B cell (primary cell): ENCODE data around the gene ORAI3. TPM values are rescaled to one million over a fixed set of nuclear protein-coding genes. Genes with fewer than 3 reads are reported as not detected.

Experiments
- ATAC-seq: fragments of 200-7000 bp; cut with Tn5 transposase; one replicate; pipeline ENCODE4 v1.10.0; 2021; ENCODE audit warnings: low read depth, mild to moderate bottlenecking, moderate number of reproducible peaks, moderate library complexity
- CTCF ChIA-PET: fragments of 350-600 bp; sonication (Branson Sonifier 250); formaldehyde crosslinking; loops from one replicate; lab custom pipeline; 2021; ENCODE audit warnings: antibody characterized with exemption, inconsistent platforms; lab: Charles Lee
- POLR2A ChIA-PET: fragments of 350-600 bp; sonication (Branson Sonifier 250); formaldehyde crosslinking; loops from one replicate; lab custom pipeline; 2021; ENCODE audit warnings: antibody characterized with exemption; lab: Charles Lee
- DNase-seq: peaks from one replicate; pipeline ENCODE4 v3.0.0; 2013
- H2AFZ ChIP-seq: 2 replicates; pipeline ENCODE4 v1.6.1; 2012; ENCODE audit warnings: mild to moderate bottlenecking, low read depth, low read length; ENCODE audit not compliant: insufficient read depth, poor library complexity, severe bottlenecking
- H3K27ac ChIP-seq, 2 donors: 1 replicate in 1 of 2; 2 replicates in 1 of 2; pipeline ENCODE4 v1.5.1; 2012 to 2013; ENCODE audit warnings: low read length in 2 of 2, mild to moderate bottlenecking in 2 of 2, moderate library complexity in 1 of 2
- H3K27me3 ChIP-seq, 4 experiments: fragments of 200-600 bp in 1 of 4; sonication (generic) in 1 of 4; replicated peaks in 1 of 4; 1 replicate in 2 of 4; 2 replicates in 2 of 4; pipeline versions ENCODE4 v1.6.1 to v1.7.0; 2013 to 2016; ENCODE audit warnings: low read length in 3 of 4, mild to moderate bottlenecking in 2 of 4, mixed read lengths in 1 of 4, moderate library complexity in 1 of 4; ENCODE audit not compliant: insufficient read depth in 4 of 4, control insufficient read depth in 3 of 4; ENCODE audit errors: control extremely low read depth in 1 of 4
- H3K36me3 ChIP-seq, 2 experiments: replicated peaks in 1 of 2; 1 replicate in 1 of 2; 2 replicates in 1 of 2; pipeline versions ENCODE4 v1.6.1 to v1.7.1; 2013; ENCODE audit warnings: low read length in 1 of 2; ENCODE audit not compliant: insufficient read depth in 2 of 2, control insufficient read depth in 1 of 2; ENCODE audit errors: control extremely low read depth in 1 of 2, extremely low read depth in 1 of 2
- H3K4me1 ChIP-seq, 2 donors: fragments of 200-600 bp in 1 of 2; sonication (generic) in 1 of 2; 1 replicate in 1 of 2; 2 replicates in 1 of 2; pipeline versions ENCODE4 v1.5.1 to v1.6.1; 2013 to 2017; ENCODE audit warnings: low read length in 2 of 2; ENCODE audit not compliant: control insufficient read depth in 2 of 2, insufficient read depth in 2 of 2
- H3K4me2 ChIP-seq: replicated peaks from 2 replicates; pipeline ENCODE3; 2012; ENCODE audit warnings: mild to moderate bottlenecking, low read depth, low read length; ENCODE audit not compliant: poor library complexity, severe bottlenecking
- H3K4me3 ChIP-seq, 5 experiments: fragments of 200-600 bp in 1 of 5; sonication (generic) in 1 of 5; 1 replicate in 3 of 5; 2 replicates in 2 of 5; pipeline versions ENCODE4 v1.5.1 to v1.7.0; 2011 to 2016; ENCODE audit warnings: low read length in 4 of 5, mild to moderate bottlenecking in 4 of 5, low read depth in 2 of 5, control low read depth in 1 of 5, moderate library complexity in 1 of 5; ENCODE audit not compliant: insufficient read depth in 1 of 5; ENCODE audit errors: control extremely low read depth in 1 of 5, extremely low read depth in 1 of 5
- H3K79me2 ChIP-seq: fragments of 200-600 bp; sonication (generic); one replicate; pipeline ENCODE4 v1.6.0; 2016; ENCODE audit warnings: low read length; ENCODE audit not compliant: control insufficient read depth, insufficient read depth
- H3K9ac ChIP-seq: fragments of 200-600 bp; sonication (generic); 2 replicates; pipeline ENCODE4 v1.6.1; 2017; ENCODE audit warnings: mild to moderate bottlenecking, low read length, moderate library complexity
- H3K9me3 ChIP-seq, 3 donors: one replicate each; pipeline versions ENCODE4 v1.6.1 to v1.7.1; 2013; ENCODE audit warnings: low read length in 2 of 3; ENCODE audit not compliant: control insufficient read depth in 2 of 3, insufficient read depth in 1 of 3; ENCODE audit errors: control extremely low read depth in 1 of 3
- H4K20me1 ChIP-seq: 2 replicates; pipeline ENCODE4 v1.6.0; 2012; ENCODE audit warnings: mild to moderate bottlenecking, low read length; ENCODE audit not compliant: insufficient read depth, control insufficient read depth, poor library complexity, severe bottlenecking
- H3K27ac Mint-ChIP-seq: one replicate; pipeline ENCODE4 v1.8.0; 2021; ENCODE audit warnings: mixed read lengths
- H3K27me3 Mint-ChIP-seq: one replicate; pipeline ENCODE4 v1.8.0; 2021; ENCODE audit warnings: mixed read lengths
- H3K4me1 Mint-ChIP-seq: one replicate; pipeline ENCODE4 v1.8.0; 2021; ENCODE audit warnings: mixed read lengths
- H3K4me3 Mint-ChIP-seq: one replicate; pipeline ENCODE4 v1.8.0; 2021; ENCODE audit warnings: mixed read lengths
- H3K9me3 Mint-ChIP-seq: one replicate; pipeline ENCODE4 v1.8.0; 2022; ENCODE audit warnings: mixed read lengths; ENCODE audit not compliant: insufficient read depth
- CTCF ChIP-seq: fragments of 200-600 bp; IDR thresholded peaks from one replicate; pipeline ENCODE4 v1.8.0; 2022; ENCODE audit warnings: antibody characterized with exemption, mild to moderate bottlenecking
- EZH2 ChIP-seq: IDR thresholded peaks from 2 replicates; pipeline ENCODE4 v1.6.1; 2012; ENCODE audit warnings: borderline replicate concordance, low read depth, mild to moderate bottlenecking, moderate library complexity, low read length; ENCODE audit not compliant: insufficient read depth, poor library complexity, severe bottlenecking
- WGBS: methylation state at CpG from one replicate; pipeline ENCODE4 v1.1.5; 2013; ENCODE audit warnings: missing lambda C conversion rate; ENCODE audit not compliant: insufficient coverage; 5-methylcytosine and 5-hydroxymethylcytosine counted together
- intact Hi-C: fragments of 100-400 bp; cut with micrococcal nuclease; formaldehyde crosslinking; loops from one replicate; pipeline ENCODE4 v1.10.0; 2022
- polyA plus RNA-seq: library from polyadenylated mRNA; depleted of rRNA; stranded (reverse); fragments of >200 nt; gene quantifications from 2 replicates; pipeline ENCODE4 v1.2.3, GENCODE V29; 2012
- total RNA-seq, 2 donors: library from RNA; stranded (reverse); fragments of 120-200 nt in 1 of 2; gene quantifications; 1 replicate in 1 of 2; 2 replicates in 1 of 2; pipeline versions ENCODE4 v1.2.3 to v1.2.4, GENCODE V29; 2013 to 2022

ORAI3 gene
- total and polyA plus RNA-seq, 2 donors (not counting 1 experiment from before 2014, with no cell fraction given): 32.2 to 51.8 TPM

GRCh38 chr16:30929167-30929566, 19.7 kb upstream of the ORAI3 start:
- H3K4me1 Mint-ChIP-seq: peaks cover 11% of the 10 kb centered on the region
- no peak for TF ChIP-seq CTCF
- TF ChIP-seq EZH2: no peak

GRCh38 chr16:30930160-30930571, 18.7 kb upstream of the ORAI3 start:
- TF ChIP-seq EZH2: no peak
- no peak for TF ChIP-seq CTCF
- Mint-ChIP-seq H3K9me3 (no peaks in the 10 kb centered on the region), H3K4me1 (peaks cover 5% of the 10 kb centered on the region), H3K27ac (no peak overlapping the region), H3K27me3 (no peaks in the 10 kb centered on the region), H3K4me3 (no peak overlapping the region)
- Histone ChIP-seq H3K4me3 (no peak overlapping the region), H3K79me2 (no peaks in the 10 kb centered on the region), H3K9me3 (no peaks in the 10 kb centered on the region), H2AFZ (no peak overlapping the region), H4K20me1 (no peaks in the 10 kb centered on the region), H3K9ac (no peak overlapping the region), H3K27ac (no peak overlapping the region), H3K36me3 (peaks cover 0 to 19% of the 10 kb centered on the region in 2 experiments), H3K4me1 (no peaks in the 10 kb centered on the region), H3K27me3 (no peaks in the 10 kb centered on the region), H3K4me2 (no peak overlapping the region)
- POLR2A ChIA-PET: no interaction called here
- ATAC-seq: no peak
- CTCF ChIA-PET: no interaction called here
- no peak for DNase-seq
- 98% methylated on average over 35 of the region's 35 CpGs for WGBS
- intact Hi-C loops: no loop called here

More at GRCh38 chr16:30929167-30929566, 19.7 kb upstream of the ORAI3 start:
- Histone ChIP-seq H3K4me1 (peaks cover 0 to 9% of the 10 kb centered on the region in 2 donors), H3K4me2 (no peak overlapping the region), H2AFZ (no peak overlapping the region), H3K4me3 (no peak overlapping the region), H3K36me3 (peaks cover 0 to 19% of the 10 kb centered on the region in 2 experiments), H3K27ac (no peak overlapping the region), H3K79me2 (no peaks in the 10 kb centered on the region), H4K20me1 (no peaks in the 10 kb centered on the region), H3K9me3 (no peaks in the 10 kb centered on the region), H3K9ac (no peak overlapping the region), H3K27me3 (no peaks in the 10 kb centered on the region)
- CTCF ChIA-PET: interaction anchor here (1.4 kb wide), 1 partner anchor 84 kb away, joined by 5 read pairs; no protein-coding TSS in a partner anchor
- Mint-ChIP-seq H3K27me3 (no peaks in the 10 kb centered on the region), H3K9me3 (no peaks in the 10 kb centered on the region), H3K27ac (no peak overlapping the region), H3K4me3 (no peak overlapping the region)
- POLR2A ChIA-PET: no interaction called here
- no peak for DNase-seq
- intact Hi-C loops: no loop called here
- 87% methylated on average over 7 of the region's 7 CpGs for WGBS
- no peak for ATAC-seq
